Suprapubic skin (tissue), 4 donors: ENCODE data around the gene SUFU.

Experiments
- EP300 ChIP-seq: sonication (generic); formaldehyde crosslinking; IDR thresholded peaks from one replicate; pipeline ENCODE4 v1.6.1; 2017; ENCODE audit warnings: antibody characterized with exemption
- POLR2A ChIP-seq, 2 donors: fragments of 450-650 bp; IDR thresholded peaks; one replicate each; pipeline ENCODE4 v1.6.1; 2017; ENCODE audit warnings: antibody characterized with exemption in 2 of 2, mild to moderate bottlenecking in 2 of 2, moderate library complexity in 2 of 2
- POLR2AphosphoS5 ChIP-seq, 3 donors: sonication (generic); formaldehyde crosslinking; IDR thresholded peaks; one replicate each; pipeline ENCODE4 v1.6.1; 2017; ENCODE audit warnings: antibody characterized with exemption in 3 of 3
- TF ChIP-seq, protein P1 (sequence below), 2 donors: fragments of 200-600 bp in 1 of 2; fragments of 450-650 bp in 1 of 2; sonication (generic) in 1 of 2; IDR thresholded peaks; one replicate each; pipeline ENCODE4 v1.5.1; 2016 to 2019; ENCODE audit warnings: antibody characterized with exemption in 2 of 2, mild to moderate bottlenecking in 1 of 2, moderate library complexity in 1 of 2

DNA sequence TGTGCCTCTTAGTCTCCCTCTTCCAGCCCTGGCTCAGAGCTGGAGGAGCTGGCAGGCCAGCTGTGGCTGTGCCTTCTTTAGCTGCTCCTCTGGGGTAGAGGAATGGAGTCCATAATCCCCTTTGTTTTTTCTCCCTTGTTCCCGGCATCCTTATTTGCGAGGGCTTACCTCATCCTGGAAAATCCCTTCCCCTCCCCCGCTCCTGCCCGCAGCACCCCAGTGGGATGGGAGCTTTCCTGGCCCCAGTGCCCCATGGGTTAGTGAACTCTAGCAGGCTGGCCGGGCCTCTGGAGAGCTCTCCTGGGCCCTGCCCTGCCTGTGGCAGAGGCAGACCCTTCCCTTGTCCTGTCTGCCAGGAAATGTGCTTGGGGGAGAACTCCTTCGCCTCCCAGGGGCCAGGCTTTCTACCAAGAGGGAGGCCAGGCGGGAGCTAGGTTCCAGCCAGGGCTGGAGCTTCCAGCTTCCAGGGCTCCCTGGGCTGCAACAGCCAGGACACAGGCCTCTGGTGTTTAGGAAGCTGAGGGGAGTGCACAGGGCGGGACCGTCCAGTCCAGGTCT is 124.0 kb downstream of the SUFU start:
- TF ChIP-seq, protein P1, sequence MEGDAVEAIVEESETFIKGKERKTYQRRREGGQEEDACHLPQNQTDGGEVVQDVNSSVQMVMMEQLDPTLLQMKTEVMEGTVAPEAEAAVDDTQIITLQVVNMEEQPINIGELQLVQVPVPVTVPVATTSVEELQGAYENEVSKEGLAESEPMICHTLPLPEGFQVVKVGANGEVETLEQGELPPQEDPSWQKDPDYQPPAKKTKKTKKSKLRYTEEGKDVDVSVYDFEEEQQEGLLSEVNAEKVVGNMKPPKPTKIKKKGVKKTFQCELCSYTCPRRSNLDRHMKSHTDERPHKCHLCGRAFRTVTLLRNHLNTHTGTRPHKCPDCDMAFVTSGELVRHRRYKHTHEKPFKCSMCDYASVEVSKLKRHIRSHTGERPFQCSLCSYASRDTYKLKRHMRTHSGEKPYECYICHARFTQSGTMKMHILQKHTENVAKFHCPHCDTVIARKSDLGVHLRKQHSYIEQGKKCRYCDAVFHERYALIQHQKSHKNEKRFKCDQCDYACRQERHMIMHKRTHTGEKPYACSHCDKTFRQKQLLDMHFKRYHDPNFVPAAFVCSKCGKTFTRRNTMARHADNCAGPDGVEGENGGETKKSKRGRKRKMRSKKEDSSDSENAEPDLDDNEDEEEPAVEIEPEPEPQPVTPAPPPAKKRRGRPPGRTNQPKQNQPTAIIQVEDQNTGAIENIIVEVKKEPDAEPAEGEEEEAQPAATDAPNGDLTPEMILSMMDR (IDR thresholded peaks at IDR 0.05), result no peak
- no peak for TF ChIP-seq POLR2A (IDR thresholded peaks at IDR 0.05)
- TF ChIP-seq POLR2AphosphoS5 (IDR thresholded peaks at IDR 0.05), result no peak
- TF ChIP-seq EP300, result no peak
